Coronary artery (tissue), 2 donors: Measurements from ENCODE around the gene LRRFIP1.
A peak's percentile ranks its signal among the peaks of the same experiment; 100 is the strongest.

Experiments
- DNase-seq: peaks from one replicate; pipeline ENCODE4 v3.0.0-alpha.2; 2017; ENCODE audit warnings: low spot score
- H3K27ac ChIP-seq, 2 donors: fragments of 200-600 bp; sonication (generic); one replicate each; pipeline ENCODE4 v1.5.1; 2016 to 2019
- H3K4me3 ChIP-seq: fragments of 200-600 bp; sonication (generic); 2 replicates; pipeline ENCODE4 v1.5.1; 2016; ENCODE audit warnings: mild to moderate bottlenecking, moderate library complexity
- CTCF ChIP-seq: fragments of 200-600 bp; sonication (generic); IDR thresholded peaks from one replicate; pipeline ENCODE4 v1.5.1; 2019; ENCODE audit warnings: antibody characterized with exemption

LRRFIP1 gene

GRCh38 chr2:237599465-237600110, 27.8 kb upstream of the LRRFIP1 start:
- TF ChIP-seq CTCF = no peak
- peak overlapping the region; percentile 86 to 93 for H3K27ac ChIP-seq
- no peak for DNase-seq
- peak overlapping the region; percentile 59 for H3K4me3 ChIP-seq

- peak; percentile 19 for TF ChIP-seq CTCF
- H3K27ac ChIP-seq = peak overlapping the region; percentile 86 to 93
- DNase-seq = peak; percentile 87
- H3K4me3 ChIP-seq = peak overlapping the region; percentile 59
Observed at GRCh38 chr2:237600205-237600846, 27.1 kb upstream of the LRRFIP1 start.

GRCh38 chr2:237601453-237602116, 25.8 kb upstream of the LRRFIP1 start:
- no peak for TF ChIP-seq CTCF
- Histone ChIP-seq H3K27ac (peak overlapping the region; percentile 86 to 93), H3K4me3 (no peak overlapping the region)
- no peak for DNase-seq

- no peak for DNase-seq
- TF ChIP-seq CTCF = no peak
- Histone ChIP-seq H3K4me3 (no peak overlapping the region), H3K27ac (no peak overlapping the region)
Observed at GRCh38 chr2:237602409-237602808, 25.0 kb upstream of the LRRFIP1 start.

GRCh38 chr2:237603049-237603717, 24.2 kb upstream of the LRRFIP1 start:
- H3K4me3 ChIP-seq = no peak overlapping the region
- no peak for DNase-seq
- no peak for TF ChIP-seq CTCF
- peak overlapping the region in 1 of 2 donors; percentile 53 for H3K27ac ChIP-seq

GRCh38 chr2:237603718-237604362, 23.5 kb upstream of the LRRFIP1 start:
- peak overlapping the region in 1 of 2 donors; percentile 53 for H3K27ac ChIP-seq
- DNase-seq = no peak
- H3K4me3 ChIP-seq = no peak overlapping the region
- TF ChIP-seq CTCF = no peak
